AG09319 (cell line): ENCODE data around the gene NDUFB11.

Experiments
- DNase-seq: peaks from one replicate; pipeline ENCODE4 v3.0.0-alpha.2; 2010; ENCODE audit warnings: low read depth; ENCODE audit errors: extremely low read depth
- TF ChIP-seq, protein P1 (sequence below): IDR thresholded peaks from 2 replicates; pipeline ENCODE4 v1.5.1; 2011; ENCODE audit warnings: low read depth, mild to moderate bottlenecking, inconsistent platforms, low read length, moderate library complexity

The NDUFB11 gene

DNA sequence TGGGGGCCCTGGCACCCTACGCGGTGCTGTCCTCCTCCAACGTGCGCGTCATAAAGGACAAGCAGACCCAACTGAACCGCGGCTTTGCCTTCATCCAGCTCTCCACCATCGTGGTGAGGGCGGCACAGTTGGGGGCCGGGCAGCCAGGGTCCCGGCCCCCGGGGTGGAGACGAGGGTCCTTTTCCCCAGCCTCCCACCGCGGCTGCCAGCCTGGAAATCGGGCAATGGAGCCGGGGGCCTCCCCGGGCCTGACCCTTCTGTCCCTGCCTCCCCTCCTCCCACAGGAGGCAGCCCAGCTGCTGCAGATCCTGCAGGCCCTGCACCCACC lies 35.4 kb upstream of the NDUFB11 start:
- TF ChIP-seq, protein P1, sequence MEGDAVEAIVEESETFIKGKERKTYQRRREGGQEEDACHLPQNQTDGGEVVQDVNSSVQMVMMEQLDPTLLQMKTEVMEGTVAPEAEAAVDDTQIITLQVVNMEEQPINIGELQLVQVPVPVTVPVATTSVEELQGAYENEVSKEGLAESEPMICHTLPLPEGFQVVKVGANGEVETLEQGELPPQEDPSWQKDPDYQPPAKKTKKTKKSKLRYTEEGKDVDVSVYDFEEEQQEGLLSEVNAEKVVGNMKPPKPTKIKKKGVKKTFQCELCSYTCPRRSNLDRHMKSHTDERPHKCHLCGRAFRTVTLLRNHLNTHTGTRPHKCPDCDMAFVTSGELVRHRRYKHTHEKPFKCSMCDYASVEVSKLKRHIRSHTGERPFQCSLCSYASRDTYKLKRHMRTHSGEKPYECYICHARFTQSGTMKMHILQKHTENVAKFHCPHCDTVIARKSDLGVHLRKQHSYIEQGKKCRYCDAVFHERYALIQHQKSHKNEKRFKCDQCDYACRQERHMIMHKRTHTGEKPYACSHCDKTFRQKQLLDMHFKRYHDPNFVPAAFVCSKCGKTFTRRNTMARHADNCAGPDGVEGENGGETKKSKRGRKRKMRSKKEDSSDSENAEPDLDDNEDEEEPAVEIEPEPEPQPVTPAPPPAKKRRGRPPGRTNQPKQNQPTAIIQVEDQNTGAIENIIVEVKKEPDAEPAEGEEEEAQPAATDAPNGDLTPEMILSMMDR, result no peak
- no peak for DNase-seq

GRCh38 chrX:47179221-47179927 lies 34.9 kb upstream of the NDUFB11 start:
- TF ChIP-seq, protein P1, result no peak
- no peak for DNase-seq

DNA sequence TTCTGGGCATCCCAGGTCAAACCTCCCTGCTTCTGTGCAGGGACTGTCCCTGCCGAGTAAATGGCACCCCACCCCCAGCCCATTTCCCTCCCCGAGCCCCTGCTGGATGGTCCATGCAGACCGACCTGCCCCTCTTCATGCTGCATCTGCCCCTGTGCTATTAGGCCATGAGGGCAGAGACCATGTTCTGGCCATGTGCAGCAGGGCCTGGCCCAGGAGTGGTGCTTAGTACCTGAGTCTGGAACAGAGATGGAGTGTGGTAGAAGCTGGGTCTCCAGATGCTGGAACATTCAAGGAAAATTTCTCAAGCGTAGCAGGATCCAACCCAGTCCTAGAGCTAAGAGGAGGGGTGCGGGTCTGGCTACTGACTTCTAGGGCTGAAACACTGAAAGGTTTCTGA lies 33.8 kb upstream of the NDUFB11 start:
- TF ChIP-seq, protein P1, result no peak
- no peak for DNase-seq

- no peak for DNase-seq
- TF ChIP-seq, protein P1, result no peak
These were observed 32.6 kb upstream of the NDUFB11 start for GRCh38 chrX:47177079-47177478.

DNA sequence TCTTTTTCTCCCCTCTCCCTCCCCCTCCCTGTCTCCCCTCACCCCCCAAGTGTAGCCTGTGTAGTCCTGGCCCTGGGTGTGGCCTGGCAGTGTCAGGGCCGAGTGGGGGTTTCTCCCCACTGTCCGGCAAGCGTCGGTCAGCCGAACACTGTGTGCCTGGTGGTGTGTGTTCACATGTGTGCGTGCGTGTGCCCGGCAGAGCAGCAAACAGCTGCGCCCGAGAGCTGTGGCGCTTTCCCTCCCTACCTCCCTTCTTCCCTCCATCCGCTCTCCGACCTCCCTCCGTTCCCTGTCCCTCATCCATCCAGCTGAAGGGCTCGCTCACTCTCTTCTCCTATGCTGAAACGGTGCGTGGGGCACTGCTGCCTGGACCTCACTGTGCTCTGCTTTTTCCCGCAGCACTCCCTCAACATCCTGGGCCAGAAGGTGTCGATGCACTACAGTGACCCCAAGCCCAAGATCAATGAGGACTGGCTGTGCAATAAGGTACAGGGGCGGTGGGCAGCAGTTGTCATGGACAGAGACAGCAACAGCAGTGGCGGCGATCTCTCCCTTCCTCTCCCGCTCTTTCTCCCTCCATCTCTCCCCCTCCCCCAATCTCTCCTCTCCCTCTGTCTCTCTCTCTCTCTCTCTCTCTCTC lies 31.7 kb upstream of the NDUFB11 start:
- DNase-seq, result no peak
- TF ChIP-seq, protein P1, result no peak

DNA sequence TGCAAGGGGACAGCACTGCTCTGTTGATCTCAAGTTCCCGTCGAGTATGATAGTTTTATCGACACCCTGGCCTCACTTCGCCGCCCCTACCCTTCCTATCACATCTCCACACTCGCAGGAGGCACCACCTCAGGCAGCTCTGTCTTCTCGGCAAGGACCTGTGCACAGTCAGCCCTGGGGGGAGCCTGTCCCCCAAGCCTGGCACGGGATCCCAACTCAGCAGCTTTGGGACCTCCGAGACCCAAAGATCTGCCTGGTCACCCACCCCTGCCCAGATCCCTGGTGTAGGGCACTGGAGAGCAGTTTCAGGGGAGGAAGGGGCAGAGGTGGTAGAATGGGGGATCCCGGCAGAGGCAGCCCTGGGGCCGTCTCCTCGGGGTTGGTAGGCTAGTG lies 31.1 kb upstream of the NDUFB11 start:
- TF ChIP-seq, protein P1, result no peak
- DNase-seq, result no peak

DNA sequence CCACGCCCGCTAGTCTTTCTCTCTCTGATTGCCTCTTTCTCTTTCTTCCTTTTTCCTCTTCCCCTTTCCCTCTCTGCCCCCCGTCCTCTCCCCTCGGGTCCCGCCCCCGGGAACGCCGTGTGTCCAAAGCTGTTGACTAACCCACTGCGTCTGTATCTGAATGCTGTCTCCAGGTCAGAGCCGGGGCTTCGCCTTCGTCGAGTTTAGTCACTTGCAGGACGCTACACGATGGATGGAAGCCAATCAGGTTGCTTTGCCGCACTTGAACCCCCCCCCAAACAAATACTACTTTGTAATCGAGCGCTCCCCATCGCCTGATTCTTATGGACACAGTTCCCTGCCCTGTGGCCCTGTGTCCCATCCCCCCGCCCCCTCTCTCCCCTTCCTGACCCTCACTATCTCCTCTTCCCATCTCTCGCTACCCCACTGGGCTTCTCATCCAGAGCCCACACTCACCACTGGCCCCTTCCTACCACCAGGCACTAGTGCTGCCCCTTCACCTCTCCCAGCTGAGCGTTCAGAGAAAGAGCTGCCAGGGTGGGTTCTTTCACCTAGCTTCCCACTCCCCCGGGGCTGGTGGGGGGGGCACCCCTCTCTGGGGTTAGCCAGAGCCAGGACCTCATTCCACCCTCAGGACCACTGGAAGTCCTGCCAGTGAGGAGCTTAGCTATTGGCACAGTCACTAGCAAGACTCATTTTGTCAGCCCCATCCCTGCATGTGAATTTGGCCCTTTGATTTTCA lies 30.5 kb upstream of the NDUFB11 start:
- DNase-seq, result no peak
- TF ChIP-seq, protein P1, result no peak
